ENCODE results near the gene TEX35.
"Not testable (repeated sequence)": the region's sequence is repeated elsewhere in the genome, so short reads cannot be mapped to it uniquely, and the experiment has no call there.

Gene TEX35

GRCh38 chr1:178544531-178544930 lies 31.6 kb downstream of the TEX35 start:
- DNase-seq: no peak

- DNase-seq: no peak
Observed at GRCh38 chr1:178548108-178548507, 35.2 kb downstream of the TEX35 start.

- no peak for DNase-seq
Observed at GRCh38 chr1:178551307-178551706, 38.4 kb downstream of the TEX35 start.

- DNase-seq: no peak
Observed at GRCh38 chr1:178551940-178552339, 39.0 kb downstream of the TEX35 start.

DNA sequence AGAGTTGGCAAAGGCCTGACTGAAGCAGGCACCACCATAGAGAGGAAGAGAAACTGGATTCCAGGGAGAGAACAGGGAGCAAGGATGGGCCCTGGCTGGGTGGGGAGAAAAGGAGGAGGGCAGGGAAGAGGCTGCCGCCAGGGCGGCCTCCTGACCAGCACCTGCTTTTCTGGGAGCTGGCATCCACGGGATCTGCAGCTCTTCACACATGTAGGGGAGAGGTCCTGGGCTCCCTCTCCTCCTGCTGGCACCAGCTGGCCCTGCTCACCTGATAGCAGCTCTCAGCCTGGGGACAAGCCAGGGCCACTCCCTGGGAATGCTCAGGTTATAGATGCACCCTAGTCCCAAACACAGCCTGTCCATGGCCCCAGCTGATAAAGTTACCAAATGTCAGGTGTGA lies 39.9 kb downstream of the TEX35 start:
- DNase-seq: no peak

GRCh38 chr1:178554351-178554750 lies 41.4 kb downstream of the TEX35 start:
- DNase-seq: not testable (repeated sequence)

DNA sequence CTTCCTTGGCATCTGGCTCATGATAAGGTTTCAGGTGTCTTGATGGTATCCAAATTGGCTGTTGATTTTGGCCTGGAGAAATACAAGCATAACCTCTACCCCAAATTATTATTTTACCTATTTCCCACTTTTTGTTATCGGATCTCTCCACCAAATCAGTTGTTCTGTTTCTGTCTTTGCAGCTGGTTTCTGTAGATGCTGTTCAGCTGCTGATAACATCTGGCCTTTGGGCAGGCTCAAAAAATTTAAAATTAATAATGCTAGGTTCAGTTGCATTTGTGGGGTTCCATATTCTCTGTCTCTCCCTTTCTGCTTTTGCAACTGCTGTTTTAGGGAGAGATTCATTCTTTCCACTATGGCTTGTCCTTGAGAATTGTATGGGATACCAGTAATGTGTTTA lies 42.7 kb downstream of the TEX35 start:
- not testable (repeated sequence) for DNase-seq

DNA sequence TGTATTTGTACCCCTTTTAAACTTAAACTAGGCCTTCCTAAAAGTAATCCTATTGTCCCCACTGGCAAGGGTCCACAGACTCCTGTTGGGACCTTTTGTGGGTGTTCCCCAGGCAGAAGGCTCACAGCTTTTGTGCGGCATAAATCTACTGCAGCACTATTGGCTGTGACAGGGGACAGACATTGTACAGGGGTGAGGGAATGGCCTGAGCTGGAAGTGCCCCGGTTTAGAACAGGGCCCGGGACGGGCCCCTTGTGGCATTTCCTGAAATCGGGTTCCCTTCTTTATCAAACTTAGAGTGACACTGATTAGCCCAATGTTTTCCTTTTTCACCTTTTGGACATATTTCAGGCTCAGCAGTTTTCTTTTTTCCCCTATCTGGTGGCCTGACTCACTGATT lies 45.9 kb downstream of the TEX35 start:
- DNase-seq: not testable (repeated sequence)

GRCh38 chr1:178560871-178561376 lies 48.0 kb downstream of the TEX35 start:
- no peak for DNase-seq

DNA sequence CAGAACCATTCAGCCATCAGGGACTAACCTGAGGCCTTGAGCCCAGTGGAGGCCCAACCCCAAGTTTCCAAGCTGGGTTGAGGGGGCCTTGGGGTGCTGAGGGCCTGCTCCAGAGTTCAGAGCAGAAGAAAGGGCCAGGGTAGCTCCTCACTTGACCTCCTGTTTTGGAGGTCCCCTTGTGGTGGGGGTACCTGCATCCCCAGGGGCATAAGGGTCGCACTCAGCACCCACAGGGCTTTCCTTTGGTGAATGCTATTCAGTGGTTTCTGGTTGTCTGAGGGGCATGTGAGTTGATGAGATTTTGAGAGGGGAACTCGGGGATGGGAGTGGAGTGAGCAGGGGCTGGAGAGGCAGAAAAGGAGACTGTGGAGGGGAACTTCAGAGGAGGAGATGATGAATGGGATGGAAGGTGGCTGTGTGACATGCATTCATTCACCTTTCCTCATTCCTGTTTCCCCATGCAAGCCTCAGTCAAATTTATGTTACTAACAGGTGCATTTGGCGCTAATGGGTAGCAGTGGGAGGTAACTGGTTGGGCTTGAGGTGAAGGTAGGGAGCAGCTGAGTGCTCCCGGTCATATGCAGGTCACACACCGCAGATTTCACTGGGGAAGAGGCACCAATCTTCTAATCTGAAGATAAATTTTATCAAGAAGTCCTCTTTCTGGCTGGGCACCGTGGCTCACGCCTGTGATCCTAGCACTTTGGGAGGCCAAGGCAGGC lies 50.4 kb downstream of the TEX35 start:
- no peak for DNase-seq

DNA sequence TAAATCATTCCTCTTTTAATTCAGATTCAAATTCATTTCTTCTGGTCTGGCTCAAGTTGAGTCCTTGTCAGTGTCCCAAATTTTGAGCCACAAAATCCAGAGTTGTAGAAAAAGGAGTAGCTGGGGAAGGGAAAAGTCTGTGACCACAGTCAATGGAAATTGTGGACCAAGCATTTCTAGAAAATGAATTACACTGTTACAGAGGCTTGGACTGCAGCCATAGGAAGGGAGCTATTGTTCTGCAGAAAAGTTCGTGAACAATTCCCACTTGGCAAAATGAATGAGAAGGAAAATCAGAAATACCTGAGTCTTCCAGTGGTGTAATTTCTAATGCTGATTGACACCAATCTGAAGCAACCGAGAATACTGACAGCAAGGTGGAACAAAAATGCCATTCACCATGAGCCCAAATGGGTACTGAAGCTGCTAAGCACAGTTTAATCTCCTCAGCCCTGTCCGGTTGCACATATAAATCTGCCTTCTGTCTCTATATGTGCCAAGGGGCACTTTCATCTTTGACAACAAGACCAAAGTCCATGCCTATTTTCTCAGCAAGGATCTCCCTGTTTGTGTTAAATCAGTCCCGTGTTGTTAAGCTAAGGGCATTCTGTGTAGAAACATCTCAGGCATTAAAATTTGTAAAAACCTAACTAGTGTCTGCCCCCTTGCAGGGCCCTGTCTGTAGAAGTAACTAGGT lies 51.3 kb downstream of the TEX35 start:
- DNase-seq: no peak

DNA sequence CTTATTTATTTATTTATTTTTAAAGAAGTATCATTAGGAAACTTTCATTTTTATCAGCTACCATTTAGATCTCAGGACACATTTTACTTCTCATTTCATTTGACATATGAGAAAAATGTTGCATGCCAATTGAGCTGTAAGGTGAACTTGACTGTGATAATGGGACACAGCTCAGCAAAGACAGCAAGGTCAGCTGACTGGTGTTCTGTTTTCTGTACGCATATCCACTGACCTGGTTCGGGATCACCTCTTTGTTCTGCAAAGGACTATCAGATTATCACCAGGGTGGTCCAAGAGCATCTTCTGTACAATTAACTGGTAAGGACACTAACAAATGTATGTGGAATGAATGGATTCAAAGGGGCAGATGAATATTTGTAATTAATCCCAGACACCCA lies 51.9 kb downstream of the TEX35 start:
- no peak for DNase-seq

- DNase-seq: no peak
Observed at GRCh38 chr1:178565586-178565985, 52.7 kb downstream of the TEX35 start.

- no peak for DNase-seq
Observed at GRCh38 chr1:178566187-178566586, 53.3 kb downstream of the TEX35 start.

DNA sequence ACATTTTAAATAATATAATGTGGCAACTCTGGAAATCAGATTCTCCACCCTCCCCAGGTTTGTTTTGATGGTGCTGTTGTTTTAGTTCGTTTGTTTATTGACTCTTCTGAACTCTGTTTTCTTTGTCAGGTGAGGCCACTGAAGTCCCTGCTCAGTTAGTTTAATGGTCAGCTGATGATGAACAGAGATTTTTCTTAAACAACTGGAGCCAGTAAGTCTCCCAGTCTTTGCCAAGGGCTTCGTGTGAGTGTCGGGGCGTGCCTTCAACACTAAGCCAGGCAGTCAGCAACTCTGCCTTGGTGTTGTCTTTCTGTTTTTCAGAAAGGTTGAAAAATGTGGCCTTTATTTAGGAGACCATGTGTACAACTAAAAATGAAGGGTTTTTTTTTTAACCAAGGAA lies 58.9 kb downstream of the TEX35 start:
- no peak for DNase-seq

All from NCI-H2081 treated with DMSO at 0.1 percent for 48 hours (cell line).